ENCODE measurements around the gene PGK1.

PGK1 gene

DNA sequence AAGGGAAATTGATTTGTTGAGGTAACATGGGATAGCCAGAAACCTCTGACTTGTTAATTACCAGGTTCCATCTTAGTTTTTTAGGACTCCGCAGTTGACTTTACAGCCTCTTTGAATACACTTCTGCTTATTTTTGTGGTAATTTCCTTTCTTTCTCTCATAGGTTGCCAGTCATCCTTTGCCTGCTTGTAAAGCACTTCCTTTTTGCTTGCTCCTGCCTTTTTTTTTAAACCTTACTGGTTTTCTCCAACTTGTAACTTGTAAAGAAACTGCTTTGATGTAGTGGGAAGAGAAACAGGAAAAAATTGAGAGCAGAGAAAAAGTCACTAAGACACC, 2.6 kb downstream of the PGK1 start:
- TF ChIP-seq TAF1 (IDR thresholded peaks at IDR 0.05; ENCODE audit: borderline replicate concordance, insufficient read depth, low read length) = no peak
- TF ChIP-seq, protein P1, sequence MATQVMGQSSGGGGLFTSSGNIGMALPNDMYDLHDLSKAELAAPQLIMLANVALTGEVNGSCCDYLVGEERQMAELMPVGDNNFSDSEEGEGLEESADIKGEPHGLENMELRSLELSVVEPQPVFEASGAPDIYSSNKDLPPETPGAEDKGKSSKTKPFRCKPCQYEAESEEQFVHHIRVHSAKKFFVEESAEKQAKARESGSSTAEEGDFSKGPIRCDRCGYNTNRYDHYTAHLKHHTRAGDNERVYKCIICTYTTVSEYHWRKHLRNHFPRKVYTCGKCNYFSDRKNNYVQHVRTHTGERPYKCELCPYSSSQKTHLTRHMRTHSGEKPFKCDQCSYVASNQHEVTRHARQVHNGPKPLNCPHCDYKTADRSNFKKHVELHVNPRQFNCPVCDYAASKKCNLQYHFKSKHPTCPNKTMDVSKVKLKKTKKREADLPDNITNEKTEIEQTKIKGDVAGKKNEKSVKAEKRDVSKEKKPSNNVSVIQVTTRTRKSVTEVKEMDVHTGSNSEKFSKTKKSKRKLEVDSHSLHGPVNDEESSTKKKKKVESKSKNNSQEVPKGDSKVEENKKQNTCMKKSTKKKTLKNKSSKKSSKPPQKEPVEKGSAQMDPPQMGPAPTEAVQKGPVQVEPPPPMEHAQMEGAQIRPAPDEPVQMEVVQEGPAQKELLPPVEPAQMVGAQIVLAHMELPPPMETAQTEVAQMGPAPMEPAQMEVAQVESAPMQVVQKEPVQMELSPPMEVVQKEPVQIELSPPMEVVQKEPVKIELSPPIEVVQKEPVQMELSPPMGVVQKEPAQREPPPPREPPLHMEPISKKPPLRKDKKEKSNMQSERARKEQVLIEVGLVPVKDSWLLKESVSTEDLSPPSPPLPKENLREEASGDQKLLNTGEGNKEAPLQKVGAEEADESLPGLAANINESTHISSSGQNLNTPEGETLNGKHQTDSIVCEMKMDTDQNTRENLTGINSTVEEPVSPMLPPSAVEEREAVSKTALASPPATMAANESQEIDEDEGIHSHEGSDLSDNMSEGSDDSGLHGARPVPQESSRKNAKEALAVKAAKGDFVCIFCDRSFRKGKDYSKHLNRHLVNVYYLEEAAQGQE (IDR thresholded peaks at IDR 0.05; ENCODE audit: insufficient read depth in 1 of 2, low read depth in 2 of 2, low read length in 2 of 2) = no peak
- no peak for TF ChIP-seq FOXP2 (optimal IDR thresholded peaks at IDR 0.05; ENCODE audit: borderline replicate concordance, extremely low read depth, extremely low read length, insufficient read depth)
- no peak for TF ChIP-seq SIN3A (IDR thresholded peaks at IDR 0.05; ENCODE audit: borderline replicate concordance, insufficient read depth, low read length)

DNA sequence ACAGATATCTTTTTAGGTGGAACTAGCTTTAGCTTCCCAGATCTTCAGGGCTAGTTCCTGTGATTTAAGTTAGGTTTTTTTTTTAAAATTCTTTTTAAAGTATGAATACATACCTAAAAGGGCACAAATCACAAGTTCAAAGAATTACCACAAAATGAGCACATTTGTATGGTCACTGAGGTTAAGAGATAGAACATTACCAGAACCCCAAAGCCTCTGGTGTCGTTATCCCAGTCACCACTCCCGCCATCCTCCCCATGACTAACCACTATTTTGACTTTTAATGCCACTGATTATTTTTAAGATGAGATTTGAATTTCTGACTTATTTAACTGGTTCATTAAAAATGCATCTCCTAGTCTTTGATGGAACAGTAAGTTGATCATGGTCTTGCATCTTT, 5.4 kb downstream of the PGK1 start:
- TF ChIP-seq TAF1 (IDR thresholded peaks at IDR 0.05; ENCODE audit: borderline replicate concordance, insufficient read depth, low read length) (no peak), SIN3A (IDR thresholded peaks at IDR 0.05; ENCODE audit: borderline replicate concordance, insufficient read depth, low read length) (no peak), POLR2AphosphoS5 (IDR thresholded peaks at IDR 0.05; ENCODE audit: low read depth, low read length) (no peak), FOXP2 (optimal IDR thresholded peaks at IDR 0.05; ENCODE audit: borderline replicate concordance, extremely low read depth, extremely low read length, insufficient read depth) (no peak)
- TF ChIP-seq, protein P1 (IDR thresholded peaks at IDR 0.05; ENCODE audit: insufficient read depth in 1 of 2, low read depth in 2 of 2, low read length in 2 of 2) = no peak

DNA sequence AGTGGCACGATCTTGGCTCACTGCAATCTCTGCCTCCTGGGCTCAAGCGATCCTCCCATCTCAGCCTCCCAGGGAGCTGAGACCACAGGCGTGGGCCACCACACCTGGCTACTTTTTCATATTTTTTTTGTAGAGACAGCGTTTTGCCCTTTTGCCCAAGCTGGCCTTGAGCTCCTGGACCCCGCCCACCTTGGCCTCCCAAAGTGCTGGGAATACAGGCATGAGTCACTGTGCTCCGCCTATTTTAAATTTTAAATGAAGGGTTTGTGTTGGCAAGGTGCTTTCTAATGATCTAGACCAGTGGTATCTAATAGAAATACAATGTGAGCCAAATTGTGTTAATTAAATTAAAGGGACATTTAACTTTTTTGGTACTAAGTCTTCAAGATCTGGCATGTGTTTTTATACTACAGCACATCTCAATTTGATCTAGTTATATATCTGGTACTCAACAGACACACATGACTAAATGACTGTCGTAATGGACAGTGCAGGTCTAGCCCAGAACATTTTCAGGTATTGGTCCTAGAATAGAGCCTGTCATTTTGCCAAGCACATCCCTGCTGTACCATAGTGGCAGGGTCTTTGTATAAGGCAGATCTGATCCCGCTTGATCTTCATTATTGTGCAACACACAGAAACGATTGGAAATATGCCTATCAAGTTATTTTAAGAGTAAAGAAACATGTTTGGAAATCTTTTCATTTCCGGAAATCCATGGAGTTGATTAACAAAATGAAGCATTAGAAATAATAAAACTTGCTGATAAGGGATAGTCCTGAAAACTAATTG, 7.3 kb downstream of the PGK1 start:
- no peak for TF ChIP-seq TAF1 (IDR thresholded peaks at IDR 0.05; ENCODE audit: borderline replicate concordance, insufficient read depth, low read length)
- no peak for TF ChIP-seq SIN3A (IDR thresholded peaks at IDR 0.05; ENCODE audit: borderline replicate concordance, insufficient read depth, low read length)
- no peak for TF ChIP-seq POLR2AphosphoS5 (IDR thresholded peaks at IDR 0.05; ENCODE audit: low read depth, low read length)
- no peak for TF ChIP-seq FOXP2 (optimal IDR thresholded peaks at IDR 0.05; ENCODE audit: borderline replicate concordance, extremely low read depth, extremely low read length, insufficient read depth)
- TF ChIP-seq, protein P1 (IDR thresholded peaks at IDR 0.05; ENCODE audit: insufficient read depth in 1 of 2, low read depth in 2 of 2, low read length in 2 of 2) = no peak

DNA sequence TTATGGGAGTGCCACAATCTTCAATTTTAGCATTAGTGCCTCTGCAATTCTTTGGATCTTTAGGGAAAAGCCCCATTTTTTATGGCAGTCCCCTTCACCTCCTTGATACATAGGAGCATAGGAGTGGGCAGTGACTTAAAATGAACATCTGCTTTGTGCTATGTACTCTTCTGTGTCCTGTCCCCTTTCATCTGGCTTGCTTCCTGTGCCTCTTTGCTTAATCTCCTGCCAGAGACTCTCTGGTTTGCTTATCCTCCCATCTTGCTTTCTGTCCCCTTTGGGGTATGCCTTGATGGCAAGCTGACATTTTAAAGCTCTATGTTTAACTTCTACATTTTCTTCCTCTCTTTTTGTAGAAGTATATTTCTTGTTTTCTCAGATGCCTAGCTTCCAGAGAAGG, 12.3 kb downstream of the PGK1 start:
- TF ChIP-seq SIN3A (IDR thresholded peaks at IDR 0.05; ENCODE audit: borderline replicate concordance, insufficient read depth, low read length) (no peak), FOXP2 (optimal IDR thresholded peaks at IDR 0.05; ENCODE audit: borderline replicate concordance, extremely low read depth, extremely low read length, insufficient read depth) (no peak), TAF1 (IDR thresholded peaks at IDR 0.05; ENCODE audit: borderline replicate concordance, insufficient read depth, low read length) (no peak), POLR2AphosphoS5 (IDR thresholded peaks at IDR 0.05; ENCODE audit: low read depth, low read length) (no peak)
- TF ChIP-seq, protein P1 (IDR thresholded peaks at IDR 0.05; ENCODE audit: insufficient read depth in 1 of 2, low read depth in 2 of 2, low read length in 2 of 2) = no peak
